CD4-positive, alpha-beta T cell treated with Interleukin-17A for 1 hour (primary cell): ENCODE measurements around the gene BRD3.
"Not testable (repeated sequence)": the region's sequence is repeated elsewhere in the genome, so short reads cannot be mapped to it uniquely, and the experiment has no call there.

Experiments
- DNase-seq: peaks from one replicate; pipeline ENCODE4 v3.0.0-alpha.2; 2020

Gene BRD3

GRCh38 chr9:133991214-133991921, 76.5 kb downstream of the BRD3 start:
- no peak for DNase-seq

- no peak for DNase-seq
These were observed 77.2 kb downstream of the BRD3 start for GRCh38 chr9:133990366-133991213.

DNA sequence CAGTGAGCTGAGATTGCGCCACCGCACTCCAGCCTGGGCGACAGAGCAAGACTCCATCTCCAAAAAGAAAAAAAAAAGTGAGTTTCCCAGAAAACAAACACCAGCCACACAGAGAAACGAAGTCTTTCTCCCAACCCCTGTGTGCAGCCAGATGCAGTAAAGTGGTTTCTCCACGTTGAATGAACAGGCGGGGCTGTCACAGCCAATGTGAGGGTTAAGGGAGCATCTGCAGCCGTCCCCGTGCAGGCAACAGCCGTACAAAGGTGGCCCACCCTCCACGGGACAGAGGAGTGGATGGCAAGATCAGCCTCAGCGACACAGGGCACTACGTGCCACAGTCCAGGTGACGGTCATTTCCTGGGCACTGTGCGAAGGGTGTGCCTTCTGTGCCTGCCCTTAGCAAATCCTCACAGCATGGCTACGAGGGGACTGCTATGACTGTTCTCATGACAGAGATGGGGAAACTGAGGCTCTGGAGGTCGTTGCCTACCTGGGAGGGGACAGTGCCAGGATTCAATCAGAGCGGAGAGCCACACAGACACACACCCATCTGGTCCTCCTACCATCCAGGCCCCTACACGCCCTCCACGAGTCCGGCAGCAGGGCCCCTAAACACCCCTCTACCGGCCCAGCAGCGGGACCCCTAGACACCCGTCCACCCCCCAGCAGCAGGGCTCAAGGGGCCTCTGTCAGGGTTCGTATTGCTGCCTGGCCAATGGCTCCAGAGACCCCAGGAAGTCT, 78.0 kb downstream of the BRD3 start:
- DNase-seq, result no peak

- not testable (repeated sequence) for DNase-seq
These were observed 79.1 kb downstream of the BRD3 start for GRCh38 chr9:133988771-133989170.

DNA sequence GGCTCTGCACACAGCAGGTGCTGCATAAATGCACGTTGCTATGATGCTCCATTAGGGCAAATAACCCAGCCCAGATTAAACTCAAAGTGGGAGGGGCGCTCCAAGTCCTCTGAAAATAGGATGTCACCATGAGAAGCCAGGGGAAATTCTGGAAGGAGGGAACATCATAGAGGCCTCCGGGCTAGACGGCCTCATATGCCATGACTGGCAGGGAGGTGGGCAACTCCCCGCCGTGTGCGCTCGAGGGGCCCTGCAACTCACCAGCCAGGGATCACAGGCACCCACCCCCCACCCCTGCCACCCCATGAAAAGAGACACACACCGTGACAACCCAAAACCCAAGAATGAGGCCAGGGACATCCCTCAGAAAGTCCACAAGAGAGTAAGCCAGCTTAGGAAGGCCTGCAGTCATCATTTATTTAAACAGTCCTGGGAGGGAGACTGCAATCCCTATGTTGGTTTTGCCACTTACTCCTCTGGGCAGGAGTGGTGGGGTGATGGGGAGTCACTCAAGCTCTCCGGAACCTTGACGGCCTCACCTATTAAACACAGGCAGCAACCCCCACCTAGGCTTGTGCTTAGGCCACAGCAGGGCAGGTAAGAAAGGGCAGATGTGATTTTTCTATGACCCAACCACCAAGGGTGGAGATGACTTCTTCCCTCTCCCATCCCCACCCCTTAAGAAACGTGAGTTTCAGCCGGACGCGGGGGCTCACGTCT, 79.7 kb downstream of the BRD3 start:
- no peak for DNase-seq

GRCh38 chr9:133987446-133987788, 80.4 kb downstream of the BRD3 start:
- DNase-seq, result no peak

DNA sequence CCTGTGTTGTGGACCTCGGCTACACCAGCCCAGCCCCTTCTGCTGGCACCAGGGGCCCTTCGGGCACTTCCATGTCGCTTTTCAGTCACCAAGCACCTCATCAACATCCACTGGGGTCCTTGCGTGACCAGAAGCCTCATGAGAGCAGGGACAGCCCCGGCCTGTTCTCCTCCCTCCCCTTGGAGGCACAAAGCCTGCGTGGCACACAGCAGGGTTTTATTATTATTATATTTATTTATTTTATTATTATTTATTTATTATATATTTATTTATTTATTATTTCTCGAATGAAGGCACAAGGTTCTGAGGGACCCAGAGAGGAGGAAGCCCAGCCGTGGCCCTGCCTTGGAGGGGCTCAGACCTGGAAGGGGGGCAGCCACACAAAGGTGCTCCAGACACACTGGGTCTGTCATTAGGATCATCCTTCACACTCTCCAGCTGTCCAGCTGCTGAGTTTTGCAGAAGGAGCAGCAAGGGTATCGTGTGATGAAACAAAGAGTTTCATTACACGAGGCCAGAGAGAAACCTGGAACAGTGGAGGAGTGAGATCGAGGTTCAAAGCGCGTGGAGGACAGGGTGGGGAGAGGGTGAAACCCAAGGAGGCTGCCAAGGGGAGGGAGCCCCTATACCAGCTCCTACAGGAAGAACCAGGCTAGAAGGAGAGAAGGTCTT, 80.9 kb downstream of the BRD3 start:
- DNase-seq, result no peak

- no peak for DNase-seq
These were observed 81.8 kb downstream of the BRD3 start for GRCh38 chr9:133986061-133986460.

DNA sequence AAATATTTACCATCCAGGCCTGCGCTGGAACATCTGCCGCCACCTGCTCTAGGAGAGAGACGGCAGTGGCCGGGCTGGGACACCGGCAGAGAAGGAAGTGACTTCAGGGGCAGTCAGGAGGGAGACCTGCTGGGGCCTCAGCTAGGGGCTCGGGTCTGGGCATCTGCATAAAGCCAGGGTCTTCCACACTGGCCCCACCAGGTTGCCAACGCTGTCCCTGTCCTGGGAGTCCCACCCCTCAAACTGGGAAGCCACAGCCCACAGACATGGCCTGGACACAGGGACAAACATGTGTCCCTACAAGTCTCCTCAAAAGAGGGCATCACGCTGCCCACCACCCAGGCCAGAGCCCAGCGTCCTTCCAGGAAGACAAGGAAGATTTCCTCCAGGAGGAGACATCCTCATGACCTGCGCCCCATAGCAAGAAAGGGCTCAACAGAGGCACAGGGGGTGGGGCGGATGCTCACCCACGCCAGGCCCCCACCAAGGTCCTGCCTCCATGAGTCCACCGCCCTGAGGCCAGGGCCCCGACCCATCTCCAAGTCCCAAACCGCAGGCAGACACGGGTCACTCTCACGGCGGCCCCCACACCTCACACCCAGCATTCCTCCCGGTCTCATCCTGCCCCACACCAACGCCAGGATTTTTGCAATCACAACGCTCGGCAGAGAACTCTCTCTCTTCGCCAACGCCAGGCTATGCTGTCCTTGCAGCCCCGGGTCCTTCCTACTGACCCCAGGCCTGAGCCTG, 84.7 kb downstream of the BRD3 start:
- DNase-seq, result no peak

DNA sequence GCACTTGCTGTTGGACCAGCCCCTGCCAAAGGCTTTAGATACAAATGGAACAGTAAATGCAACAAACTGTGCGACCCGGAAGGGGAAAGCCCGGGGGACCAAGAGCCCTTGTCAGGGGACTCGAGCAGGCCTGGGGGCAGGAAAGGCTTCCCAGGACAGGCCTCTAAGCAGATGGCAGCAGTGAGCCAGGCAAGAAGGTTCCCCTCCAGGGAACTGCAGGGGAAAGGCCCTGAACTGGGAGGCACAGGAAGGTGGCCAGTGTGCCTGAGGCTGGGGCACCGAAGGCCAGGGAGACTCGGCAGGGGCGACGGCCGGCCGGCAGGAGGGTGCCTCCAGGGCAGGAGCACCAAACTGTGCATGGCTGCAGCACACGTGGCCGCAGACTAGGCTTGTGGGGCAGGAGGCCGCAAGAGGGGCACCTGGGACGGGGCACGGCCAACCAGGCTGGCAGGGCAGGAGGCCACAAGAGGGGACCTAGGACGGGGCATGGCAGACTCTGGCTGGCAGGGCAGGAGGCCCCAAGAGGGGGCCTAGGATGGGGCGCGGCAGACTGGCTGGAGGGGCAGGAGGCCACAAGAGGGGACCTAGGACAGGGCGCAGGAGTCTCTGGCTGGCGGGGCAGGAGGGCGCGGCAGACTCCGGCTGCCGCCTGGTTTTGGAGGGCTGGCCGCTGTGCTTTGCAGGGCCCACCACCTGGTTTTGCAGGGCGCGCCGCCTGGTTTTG, 85.7 kb downstream of the BRD3 start:
- DNase-seq, result no peak

DNA sequence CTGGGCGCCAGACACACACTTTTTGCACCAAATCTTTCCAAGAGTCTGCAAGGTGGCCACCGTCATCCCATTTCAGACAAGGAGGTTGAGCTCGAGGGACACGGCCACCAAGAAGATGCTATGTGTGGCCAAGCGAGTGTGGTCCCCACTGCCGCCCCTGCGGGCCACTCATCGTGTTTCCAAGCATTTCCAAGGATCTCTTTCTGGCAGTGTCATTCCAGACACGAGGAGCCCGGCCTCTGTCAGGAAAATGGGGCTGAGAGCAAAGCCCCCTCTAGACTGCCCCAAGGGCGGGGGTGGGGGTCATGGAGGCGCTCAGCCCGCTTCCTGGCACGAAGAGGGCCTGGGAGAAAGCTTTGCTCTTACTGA, 86.3 kb downstream of the BRD3 start:
- no peak for DNase-seq

DNA sequence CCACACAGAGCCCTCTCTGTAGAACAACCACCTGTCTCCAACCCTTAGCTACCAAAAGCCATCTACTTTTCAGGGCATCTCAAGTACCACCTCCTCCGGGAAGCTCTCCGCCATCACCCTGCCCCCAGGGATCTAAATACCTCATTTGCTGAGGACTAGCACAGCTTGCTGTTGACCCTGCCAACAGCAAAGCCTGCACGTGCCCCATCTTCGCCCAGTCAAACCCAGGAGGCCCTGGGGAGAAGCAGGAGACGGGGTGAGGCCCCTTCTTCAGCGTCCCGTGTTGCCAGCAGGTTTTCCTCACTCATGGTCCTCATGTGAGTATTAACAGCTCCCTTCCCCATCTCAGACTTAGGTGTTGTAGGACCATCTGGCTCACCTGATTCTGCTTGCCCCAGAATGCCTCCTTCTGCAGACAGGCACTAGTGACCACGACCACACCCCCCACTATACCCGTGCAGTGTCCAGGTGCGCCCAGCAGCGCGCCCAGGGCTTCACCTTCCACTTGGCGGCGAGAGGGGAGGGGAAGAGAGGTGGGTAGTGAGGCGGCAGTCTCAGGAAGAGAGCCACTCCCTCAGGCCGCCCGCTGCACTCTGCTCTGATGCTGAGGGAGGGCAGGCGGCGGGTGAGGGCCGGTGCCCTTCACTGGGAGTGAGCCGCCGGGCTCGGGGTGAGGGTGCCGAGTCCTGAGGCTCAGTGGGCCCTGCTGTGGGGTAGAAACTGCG, 86.8 kb downstream of the BRD3 start:
- DNase-seq, result no peak
